B cell (primary cell): ENCODE measurements around the gene RGS2. TPM values are rescaled to one million over a fixed set of nuclear protein-coding genes. Genes with fewer than 3 reads are reported as not detected.

Experiments
- ATAC-seq: fragments of 200-7000 bp; cut with Tn5 transposase; one replicate; pipeline ENCODE4 v1.10.0; 2021; ENCODE audit warnings: low read depth, mild to moderate bottlenecking, moderate number of reproducible peaks, moderate library complexity
- CTCF ChIA-PET: fragments of 350-600 bp; sonication (Branson Sonifier 250); formaldehyde crosslinking; loops from one replicate; lab custom pipeline; 2021; ENCODE audit warnings: antibody characterized with exemption, inconsistent platforms; lab: Charles Lee
- POLR2A ChIA-PET: fragments of 350-600 bp; sonication (Branson Sonifier 250); formaldehyde crosslinking; loops from one replicate; lab custom pipeline; 2021; ENCODE audit warnings: antibody characterized with exemption; lab: Charles Lee
- DNase-seq: peaks from one replicate; pipeline ENCODE4 v3.0.0; 2013
- H2AFZ ChIP-seq: 2 replicates; pipeline ENCODE4 v1.6.1; 2012; ENCODE audit warnings: mild to moderate bottlenecking, low read depth, low read length; ENCODE audit not compliant: insufficient read depth, poor library complexity, severe bottlenecking
- H3K27ac ChIP-seq, 2 donors: 1 replicate in 1 of 2; 2 replicates in 1 of 2; pipeline ENCODE4 v1.5.1; 2012 to 2013; ENCODE audit warnings: low read length in 2 of 2, mild to moderate bottlenecking in 2 of 2, moderate library complexity in 1 of 2
- H3K27me3 ChIP-seq, 4 experiments: fragments of 200-600 bp in 1 of 4; sonication (generic) in 1 of 4; replicated peaks in 1 of 4; 1 replicate in 2 of 4; 2 replicates in 2 of 4; pipeline versions ENCODE4 v1.6.1 to v1.7.0; 2013 to 2016; ENCODE audit warnings: low read length in 3 of 4, mild to moderate bottlenecking in 2 of 4, mixed read lengths in 1 of 4, moderate library complexity in 1 of 4; ENCODE audit not compliant: insufficient read depth in 4 of 4, control insufficient read depth in 3 of 4; ENCODE audit errors: control extremely low read depth in 1 of 4
- H3K36me3 ChIP-seq, 2 experiments: replicated peaks in 1 of 2; 1 replicate in 1 of 2; 2 replicates in 1 of 2; pipeline versions ENCODE4 v1.6.1 to v1.7.1; 2013; ENCODE audit warnings: low read length in 1 of 2; ENCODE audit not compliant: insufficient read depth in 2 of 2, control insufficient read depth in 1 of 2; ENCODE audit errors: control extremely low read depth in 1 of 2, extremely low read depth in 1 of 2
- H3K4me1 ChIP-seq, 2 donors: fragments of 200-600 bp in 1 of 2; sonication (generic) in 1 of 2; 1 replicate in 1 of 2; 2 replicates in 1 of 2; pipeline versions ENCODE4 v1.5.1 to v1.6.1; 2013 to 2017; ENCODE audit warnings: low read length in 2 of 2; ENCODE audit not compliant: control insufficient read depth in 2 of 2, insufficient read depth in 2 of 2
- H3K4me2 ChIP-seq: replicated peaks from 2 replicates; pipeline ENCODE3; 2012; ENCODE audit warnings: mild to moderate bottlenecking, low read depth, low read length; ENCODE audit not compliant: poor library complexity, severe bottlenecking
- H3K4me3 ChIP-seq, 5 experiments: fragments of 200-600 bp in 1 of 5; sonication (generic) in 1 of 5; 1 replicate in 3 of 5; 2 replicates in 2 of 5; pipeline versions ENCODE4 v1.5.1 to v1.7.0; 2011 to 2016; ENCODE audit warnings: low read length in 4 of 5, mild to moderate bottlenecking in 4 of 5, low read depth in 2 of 5, control low read depth in 1 of 5, moderate library complexity in 1 of 5; ENCODE audit not compliant: insufficient read depth in 1 of 5; ENCODE audit errors: control extremely low read depth in 1 of 5, extremely low read depth in 1 of 5
- H3K79me2 ChIP-seq: fragments of 200-600 bp; sonication (generic); one replicate; pipeline ENCODE4 v1.6.0; 2016; ENCODE audit warnings: low read length; ENCODE audit not compliant: control insufficient read depth, insufficient read depth
- H3K9ac ChIP-seq: fragments of 200-600 bp; sonication (generic); 2 replicates; pipeline ENCODE4 v1.6.1; 2017; ENCODE audit warnings: mild to moderate bottlenecking, low read length, moderate library complexity
- H3K9me3 ChIP-seq, 3 donors: one replicate each; pipeline versions ENCODE4 v1.6.1 to v1.7.1; 2013; ENCODE audit warnings: low read length in 2 of 3; ENCODE audit not compliant: control insufficient read depth in 2 of 3, insufficient read depth in 1 of 3; ENCODE audit errors: control extremely low read depth in 1 of 3
- H4K20me1 ChIP-seq: 2 replicates; pipeline ENCODE4 v1.6.0; 2012; ENCODE audit warnings: mild to moderate bottlenecking, low read length; ENCODE audit not compliant: insufficient read depth, control insufficient read depth, poor library complexity, severe bottlenecking
- H3K27ac Mint-ChIP-seq: one replicate; pipeline ENCODE4 v1.8.0; 2021; ENCODE audit warnings: mixed read lengths
- H3K27me3 Mint-ChIP-seq: one replicate; pipeline ENCODE4 v1.8.0; 2021; ENCODE audit warnings: mixed read lengths
- H3K4me1 Mint-ChIP-seq: one replicate; pipeline ENCODE4 v1.8.0; 2021; ENCODE audit warnings: mixed read lengths
- H3K4me3 Mint-ChIP-seq: one replicate; pipeline ENCODE4 v1.8.0; 2021; ENCODE audit warnings: mixed read lengths
- H3K9me3 Mint-ChIP-seq: one replicate; pipeline ENCODE4 v1.8.0; 2022; ENCODE audit warnings: mixed read lengths; ENCODE audit not compliant: insufficient read depth
- CTCF ChIP-seq: fragments of 200-600 bp; IDR thresholded peaks from one replicate; pipeline ENCODE4 v1.8.0; 2022; ENCODE audit warnings: antibody characterized with exemption, mild to moderate bottlenecking
- EZH2 ChIP-seq: IDR thresholded peaks from 2 replicates; pipeline ENCODE4 v1.6.1; 2012; ENCODE audit warnings: borderline replicate concordance, low read depth, mild to moderate bottlenecking, moderate library complexity, low read length; ENCODE audit not compliant: insufficient read depth, poor library complexity, severe bottlenecking
- WGBS: methylation state at CpG from one replicate; pipeline ENCODE4 v1.1.5; 2013; ENCODE audit warnings: missing lambda C conversion rate; ENCODE audit not compliant: insufficient coverage; 5-methylcytosine and 5-hydroxymethylcytosine counted together
- intact Hi-C: fragments of 100-400 bp; cut with micrococcal nuclease; formaldehyde crosslinking; loops from one replicate; pipeline ENCODE4 v1.10.0; 2022
- polyA plus RNA-seq: library from polyadenylated mRNA; depleted of rRNA; stranded (reverse); fragments of >200 nt; gene quantifications from 2 replicates; pipeline ENCODE4 v1.2.3, GENCODE V29; 2012
- total RNA-seq, 2 donors: library from RNA; stranded (reverse); fragments of 120-200 nt in 1 of 2; gene quantifications; 1 replicate in 1 of 2; 2 replicates in 1 of 2; pipeline versions ENCODE4 v1.2.3 to v1.2.4, GENCODE V29; 2013 to 2022

The RGS2 gene
- total and polyA plus RNA-seq, 2 donors (not counting 1 experiment from before 2014, with no cell fraction given), result 232 to 247 TPM

GRCh38 chr1:192764675-192765074, 44.2 kb upstream of the RGS2 start:
- Histone ChIP-seq H4K20me1 (no peaks in the 10 kb centered on the region), H2AFZ (no peak overlapping the region), H3K9me3 (no peaks in the 10 kb centered on the region), H3K4me2 (no peak overlapping the region), H3K36me3 (no peaks in the 10 kb centered on the region), H3K9ac (no peak overlapping the region), H3K4me1 (no peaks in the 10 kb centered on the region), H3K4me3 (no peak overlapping the region), H3K79me2 (no peaks in the 10 kb centered on the region), H3K27me3 (peaks cover 0 to 7% (median 0%) of the 10 kb centered on the region in 4 experiments), H3K27ac (no peak overlapping the region)
- Mint-ChIP-seq H3K27me3 (peaks cover 36% of the 10 kb centered on the region), H3K9me3 (no peaks in the 10 kb centered on the region), H3K27ac (no peak overlapping the region), H3K4me3 (no peak overlapping the region), H3K4me1 (no peaks in the 10 kb centered on the region)
- ATAC-seq, result no peak
- ChIA-PET CTCF (no interaction called here), POLR2A (no interaction called here)
- no CpG with 5 or more reads among the region's 2 CpGs for WGBS
- TF ChIP-seq EZH2 (no peak), CTCF (no peak)
- intact Hi-C loops, result no loop called here
- no peak for DNase-seq

GRCh38 chr1:192766009-192766625, 42.7 kb upstream of the RGS2 start:
- no peak overlapping the region for H3K4me3 Mint-ChIP-seq
- H3K9ac ChIP-seq, result no peak overlapping the region
- DNase-seq, result no peak
- intact Hi-C loops, result no loop called here
- H3K4me1 ChIP-seq, result no peaks in the 10 kb centered on the region
- H3K4me2 ChIP-seq, result no peak overlapping the region
- no peak overlapping the region for H3K27ac Mint-ChIP-seq
- H3K27me3 ChIP-seq, result peaks cover 0 to 7% (median 0%) of the 10 kb centered on the region in 4 experiments
- no peaks in the 10 kb centered on the region for H3K36me3 ChIP-seq
- no CpG with 5 or more reads among the region's 1 CpG for WGBS
- no peak overlapping the region for H3K4me3 ChIP-seq
- ChIA-PET POLR2A (no interaction called here), CTCF (interaction anchor here (1.7 kb wide), 1 partner anchor 289 kb away, joined by 3 read pairs; no protein-coding TSS in a partner anchor)
- no peak for ATAC-seq
- no peak overlapping the region for H2AFZ ChIP-seq
- H3K9me3 Mint-ChIP-seq, result no peaks in the 10 kb centered on the region
- peaks cover 30% of the 10 kb centered on the region for H3K27me3 Mint-ChIP-seq
- H3K27ac ChIP-seq, result no peak overlapping the region
- no peaks in the 10 kb centered on the region for H3K9me3 ChIP-seq
- H3K4me1 Mint-ChIP-seq, result no peaks in the 10 kb centered on the region
- no peaks in the 10 kb centered on the region for H4K20me1 ChIP-seq
- no peaks in the 10 kb centered on the region for H3K79me2 ChIP-seq
- no peak for TF ChIP-seq EZH2
- no peak for TF ChIP-seq CTCF
